Measurements from ENCODE around the gene WDR90.

- no peak for TF ChIP-seq CTCF (IDR thresholded peaks at IDR 0.05; ENCODE audit: low read depth, low read length, poor library complexity, severe bottlenecking)
- TF ChIP-seq EZH2phosphoT487 (IDR thresholded peaks at IDR 0.05; ENCODE audit: borderline replicate concordance, low read length) = no peak
Observed at GRCh38 chr16:646679-647172, 2.4 kb upstream of the WDR90 start.
